HepG2 (cell line): ENCODE data around the gene FGD2. TPM values are rescaled to one million over a fixed set of nuclear protein-coding genes. Genes with fewer than 3 reads are reported as not detected.

ENCODE experiments used
- ATAC-seq: fragments of 200-7000 bp; cut with Tn5 transposase; 3 replicates; pipeline ENCODE4 v1.9.1; 2020; ENCODE audit warnings: mild to moderate bottlenecking, moderate library complexity
- BruUV-seq: library from RNA; stranded (reverse); fragments of 400-500 nt; replicated peaks from 2 replicates; lab custom pipeline; 2021; lab: Mats Ljungman, UMichigan
- CTCF ChIA-PET: fragments of 300-600 bp; formaldehyde crosslinking; extraction: SDS; loops from one replicate; lab custom pipeline; 2021; ENCODE audit warnings: low total read pairs, inconsistent platforms, low intra/inter-chr PET ratio; lab: Yijun Ruan, JAX
- POLR2A ChIA-PET: fragments of 350-600 bp; sonication (Branson Sonifier 250); formaldehyde crosslinking; loops from one replicate; lab custom pipeline; 2020; ENCODE audit warnings: antibody characterized with exemption, inconsistent platforms; lab: Yijun Ruan, JAX
- DNase-seq: peaks from one replicate; pipeline ENCODE4 v3.0.0-alpha.2; 2015; ENCODE audit warnings: low spot score
- FAIRE-seq: peaks from 3 replicates; lab custom pipeline; 2011; peaks lifted over from hg19 to GRCh38; lab: Jason Lieb, UNC
- H2AFZ ChIP-seq: one replicate; pipeline ENCODE4 v1.6.1; 2011; ENCODE audit warnings: low read length, inconsistent platforms
- H3K27ac ChIP-seq: fragments of 300-600 bp; 3 replicates; pipeline ENCODE4 v1.8.0; 2011; ENCODE audit warnings: mixed run types, mild to moderate bottlenecking, mixed read lengths, low read length, inconsistent platforms; ENCODE audit not compliant: insufficient read depth; ENCODE audit errors: extremely low read length
- H3K27me3 ChIP-seq, 2 experiments: fragments of 200-600 bp in 1 of 2; 2 replicates in 1 of 2; 3 replicates in 1 of 2; pipeline versions ENCODE4 v1.6.0 to v1.8.0; 2011; ENCODE audit warnings: low read length in 2 of 2, mild to moderate bottlenecking in 2 of 2, moderate library complexity in 2 of 2, inconsistent platforms in 1 of 2; ENCODE audit not compliant: insufficient read depth in 2 of 2, control insufficient read depth in 1 of 2
- H3K36me3 ChIP-seq, 2 experiments: fragments of 200-600 bp in 1 of 2; replicated peaks in 1 of 2; 2 replicates in 1 of 2; 3 replicates in 1 of 2; pipeline versions ENCODE4 v1.5.1 to v1.8.0; 2011; ENCODE audit warnings: low read length in 2 of 2, inconsistent platforms in 1 of 2; ENCODE audit not compliant: insufficient read depth in 2 of 2, control insufficient read depth in 1 of 2
- H3K4me1 ChIP-seq: 2 replicates; pipeline ENCODE4 v1.5.1; 2012; ENCODE audit warnings: low read length, inconsistent platforms; ENCODE audit not compliant: insufficient read depth
- H3K4me2 ChIP-seq: 2 replicates; pipeline ENCODE4 v1.6.0; 2011; ENCODE audit warnings: low read depth, low read length, inconsistent platforms
- H3K4me3 ChIP-seq, 3 experiments: fragments of 200-600 bp in 1 of 3; sonication (generic), shearing (Covaris generic) in 1 of 3; replicated peaks in 1 of 3; 2 replicates each; pipeline ENCODE4 v1.5.1; 2011 to 2016; ENCODE audit warnings: low read length in 3 of 3, inconsistent platforms in 2 of 3, low read depth in 2 of 3, mild to moderate bottlenecking in 2 of 3, control low read depth in 1 of 3, mixed read lengths in 1 of 3; ENCODE audit not compliant: insufficient read depth in 1 of 3
- H3K79me2 ChIP-seq: one replicate; pipeline ENCODE4 v1.6.1; 2011; ENCODE audit warnings: low read length, inconsistent platforms; ENCODE audit not compliant: insufficient read depth
- H3K9ac ChIP-seq: 2 replicates; pipeline ENCODE4 v1.6.0; 2011; ENCODE audit warnings: mild to moderate bottlenecking, low read depth, low read length, inconsistent platforms; ENCODE audit not compliant: insufficient read depth
- H3K9me3 ChIP-seq: 2 replicates; pipeline ENCODE4 v1.5.1; 2012; ENCODE audit warnings: mild to moderate bottlenecking, low read length
- H4K20me1 ChIP-seq: 2 replicates; pipeline ENCODE4 v1.6.0; 2011; ENCODE audit warnings: inconsistent platforms, mild to moderate bottlenecking, low read length, moderate library complexity; ENCODE audit not compliant: insufficient read depth
- GPN1 ChIP-seq: sonication (generic); formaldehyde crosslinking; IDR thresholded peaks from 2 replicates; pipeline ENCODE4 v1.5.1; 2020; ENCODE audit warnings: missing genetic modification reagents, borderline replicate concordance
- IRF9 ChIP-seq: sonication (generic); formaldehyde crosslinking; IDR thresholded peaks from 2 replicates; pipeline ENCODE4 v1.8.0; 2022; ENCODE audit warnings: missing genetic modification reagents, mild to moderate bottlenecking, borderline replicate concordance
- MNT ChIP-seq: fragments of 450-650 bp; IDR thresholded peaks from 2 replicates; pipeline ENCODE4 v1.6.1; 2016
- PBX2 ChIP-seq: IDR thresholded peaks from 2 replicates; pipeline ENCODE4 v1.6.1; 2016; ENCODE audit warnings: control low read depth
- PTBP1 ChIP-seq: fragments of 200-400 bp; formaldehyde crosslinking; IDR thresholded peaks from 2 replicates; pipeline ENCODE4 v1.6.1; 2018; ENCODE audit warnings: low read length, low read depth; ENCODE audit not compliant: poor library complexity, severe bottlenecking
- RNF219 ChIP-seq: sonication (generic); formaldehyde crosslinking; IDR thresholded peaks from 2 replicates; pipeline ENCODE4 v1.5.0; 2020; ENCODE audit warnings: mild to moderate bottlenecking, missing genetic modification reagents
- SAFB2 ChIP-seq: sonication (generic); formaldehyde crosslinking; IDR thresholded peaks from 2 replicates; pipeline ENCODE4 v1.5.1; 2020; ENCODE audit warnings: missing genetic modification reagents, low read depth, mild to moderate bottlenecking, borderline replicate concordance
- ZBTB8A ChIP-seq: sonication (generic); formaldehyde crosslinking; IDR thresholded peaks from 2 replicates; pipeline ENCODE4 v1.4.0; 2020; ENCODE audit warnings: mild to moderate bottlenecking, low read depth, missing genetic modification reagents, borderline replicate concordance
- ZFP91 ChIP-seq: sonication (generic); formaldehyde crosslinking; IDR thresholded peaks from 2 replicates; pipeline ENCODE4 v1.9.0; 2022; ENCODE audit warnings: missing genetic modification reagents, mild to moderate bottlenecking, borderline replicate concordance
- WGBS: methylation state at CpG from one replicate; pipeline ENCODE4 v1.1.6; 2017; ENCODE audit warnings: low lambda C conversion rate; 5-methylcytosine and 5-hydroxymethylcytosine counted together
- in situ Hi-C: cut with HindIII; loops from 2 replicates; pipeline ENCODE4 v1.10.0; 2017; ENCODE audit warnings: low pct_unique_long_range_greater_than_20kb; ENCODE audit not compliant: extremely low pct_ligation_motif_present
- intact Hi-C: fragments of 100-400 bp; cut with micrococcal nuclease; formaldehyde crosslinking; loops from one replicate; pipeline ENCODE4 v1.10.0; 2022; ENCODE audit not compliant: unreplicated experiment
- polyA plus RNA-seq, 8 experiments: library from polyadenylated mRNA; depleted of rRNA in 3 of 8; stranded (reverse) in 7 of 8; unstranded in 1 of 8; fragments of >200 nt; fragmentation: Illumina TruSeq in 4 of 8; extraction: Trizol in 4 of 8; gene quantifications; 2 replicates each; pipeline versions ENCODE4 v1.2.1 to v1.2.3, GENCODE V29; 2011 to 2016; ENCODE audit warnings: low read depth in 4 of 8, missing spikeins in 1 of 8, mixed read lengths in 1 of 8; ENCODE audit not compliant: insufficient read depth in 1 of 8
- total RNA-seq, 5 experiments: library from RNA; depleted of rRNA; stranded (reverse); fragments of >200 nt; fragmentation: Illumina TruSeq; extraction: Trizol; gene quantifications; 2 replicates each; pipeline ENCODE4 v1.2.3, GENCODE V29; 2016; ENCODE audit warnings: low read depth in 1 of 5

FGD2 gene
- total and polyA plus RNA-seq, 2 of the 13 experiments (the other 11 are each of a cell fraction or from before 2014, with no cell fraction given) = not detected

GRCh38 chr6:36973190-36973589, 32.3 kb upstream of the FGD2 start:
- ChIA-PET CTCF (no interaction called here), POLR2A (no interaction called here)
- H3K9ac ChIP-seq = no peak overlapping the region
- peaks cover 82 to 98% of the 10 kb centered on the region in 2 experiments for H3K36me3 ChIP-seq
- DNase-seq (no peak), ATAC-seq (no peak), FAIRE-seq (no peak)
- H3K27ac ChIP-seq = no peak overlapping the region
- WGBS = 92% methylated on average over 1 of the region's 1 CpG
- no peaks in the 10 kb centered on the region for H3K79me2 ChIP-seq
- intact Hi-C loops (no loop called here), in situ Hi-C loops (no loop called here)
- TF ChIP-seq PTBP1 = no peak
- TF ChIP-seq PBX2 = no peak
- no peaks in the 10 kb centered on the region for H4K20me1 ChIP-seq
- no peak overlapping the region for H3K4me2 ChIP-seq
- H3K9me3 ChIP-seq = no peaks in the 10 kb centered on the region
- BruUV-seq = no TSS peak
- H3K4me3 ChIP-seq = no peak overlapping the region
- H3K4me1 ChIP-seq = no peaks in the 10 kb centered on the region
- H3K27me3 ChIP-seq = no peaks in the 10 kb centered on the region
- H2AFZ ChIP-seq = no peak overlapping the region

GRCh38 chr6:36973647-36974046, 31.8 kb upstream of the FGD2 start:
- Histone ChIP-seq H3K4me1 (no peaks in the 10 kb centered on the region), H2AFZ (no peak overlapping the region), H3K9me3 (no peaks in the 10 kb centered on the region), H3K4me2 (no peak overlapping the region), H3K27me3 (no peaks in the 10 kb centered on the region), H3K27ac (no peak overlapping the region), H3K9ac (no peak overlapping the region), H4K20me1 (no peaks in the 10 kb centered on the region), H3K79me2 (no peaks in the 10 kb centered on the region), H3K4me3 (no peak overlapping the region), H3K36me3 (peaks cover 82 to 98% of the 10 kb centered on the region in 2 experiments)
- BruUV-seq = no TSS peak
- ChIA-PET POLR2A (no interaction called here), CTCF (no interaction called here)
- in situ Hi-C loops (no loop called here), intact Hi-C loops (no loop called here)
- WGBS = 95% methylated on average over 3 of the region's 4 CpGs
- no peak for FAIRE-seq
- DNase-seq = no peak
- ATAC-seq = no peak
- no peak for TF ChIP-seq ZFP91 (CRISPR knock-in tag)
- TF ChIP-seq SAFB2 (CRISPR knock-in tag) = no peak
- TF ChIP-seq IRF9 (CRISPR knock-in tag) = no peak
- TF ChIP-seq GPN1 (CRISPR knock-in tag) = no peak
- no peak for TF ChIP-seq RNF219 (CRISPR knock-in tag)
- TF ChIP-seq ZBTB8A (CRISPR knock-in tag) = no peak
- no peak for TF ChIP-seq MNT
